Activated naive CD8-positive, alpha-beta T cell treated with anti-CD3 and anti-CD28 coated beads for 36 hours (primary cell): ENCODE results near the gene GJB5. TPM values are rescaled to one million over a fixed set of nuclear protein-coding genes. Genes with fewer than 3 reads are reported as not detected.
"Not testable (repeated sequence)": the region's sequence is repeated elsewhere in the genome, so short reads cannot be mapped to it uniquely, and the experiment has no call there.

Source experiments
- DNase-seq: peaks from one replicate; pipeline ENCODE4 v3.0.0; 2021
- H3K27ac Mint-ChIP-seq: one replicate; pipeline ENCODE4 v1.8.0; 2022; ENCODE audit warnings: mild to moderate bottlenecking, moderate library complexity, mixed read lengths
- H3K27me3 Mint-ChIP-seq: one replicate; pipeline ENCODE4 v1.8.0; 2022; ENCODE audit warnings: mild to moderate bottlenecking, mixed read lengths
- H3K36me3 Mint-ChIP-seq: one replicate; pipeline ENCODE4 v1.8.0; 2021; ENCODE audit warnings: mild to moderate bottlenecking, mixed read lengths
- H3K4me1 Mint-ChIP-seq: one replicate; pipeline ENCODE4 v1.8.0; 2021; ENCODE audit warnings: mixed read lengths
- H3K4me3 Mint-ChIP-seq: one replicate; pipeline ENCODE4 v1.8.0; 2022; ENCODE audit warnings: mild to moderate bottlenecking, moderate library complexity, mixed read lengths
- H3K9me3 Mint-ChIP-seq: one replicate; pipeline ENCODE4 v1.8.0; 2022; ENCODE audit warnings: mixed read lengths
- total RNA-seq, 2 experiments: library from RNA; stranded (reverse); gene quantifications; one replicate each; pipeline ENCODE4 v1.2.3, GENCODE V29; 2021

The GJB5 gene
- total RNA-seq, 2 experiments from 2014 or later = not detected

- Mint-ChIP-seq H3K9me3 (no peaks in the 10 kb centered on the region), H3K27ac (no peak overlapping the region), H3K4me1 (no peaks in the 10 kb centered on the region), H3K4me3 (no peak overlapping the region), H3K27me3 (no peaks in the 10 kb centered on the region), H3K36me3 (no peaks in the 10 kb centered on the region)
- DNase-seq = no peak
These were observed 2.5 kb downstream of the GJB5 start for GRCh38 chr1:34757386-34757785.

- DNase-seq = no peak
- no peak overlapping the region for H3K27ac Mint-ChIP-seq
- H3K4me3 Mint-ChIP-seq = no peak overlapping the region
- H3K36me3 Mint-ChIP-seq = no peaks in the 10 kb centered on the region
- H3K9me3 Mint-ChIP-seq = no peaks in the 10 kb centered on the region
- H3K27me3 Mint-ChIP-seq = peaks cover 5% of the 10 kb centered on the region
- H3K4me1 Mint-ChIP-seq = no peaks in the 10 kb centered on the region
These were observed 3.9 kb downstream of the GJB5 start for GRCh38 chr1:34758751-34759150.

- H3K4me1 Mint-ChIP-seq = no peaks in the 10 kb centered on the region
- H3K9me3 Mint-ChIP-seq = no peaks in the 10 kb centered on the region
- DNase-seq = no peak
- H3K27me3 Mint-ChIP-seq = peaks cover 5% of the 10 kb centered on the region
- no peak within 1 kb of the TSS for H3K4me3 Mint-ChIP-seq
- H3K27ac Mint-ChIP-seq = no peak within 1 kb of the TSS
- no peaks in the 10 kb centered on the region for H3K36me3 Mint-ChIP-seq
These were observed 4.9 kb downstream of the GJB5 start, which contains the start of gene GJB4 for GRCh38 chr1:34759503-34760357. GJB4 (plus strand) TSS chr1:34759740; CDS start chr1:34761255, 1,515 bp downstream.

- Mint-ChIP-seq H3K27ac (no peak overlapping the region), H3K27me3 (peaks cover 5% of the 10 kb centered on the region), H3K9me3 (no peaks in the 10 kb centered on the region), H3K4me1 (no peaks in the 10 kb centered on the region), H3K36me3 (no peaks in the 10 kb centered on the region), H3K4me3 (no peak overlapping the region)
- no peak for DNase-seq
These were observed 6.4 kb downstream of the GJB5 start for GRCh38 chr1:34761176-34761761.

GRCh38 chr1:34761776-34762307, 7.0 kb downstream of the GJB5 start:
- Mint-ChIP-seq H3K4me3 (no peak overlapping the region), H3K4me1 (no peaks in the 10 kb centered on the region), H3K27ac (no peak overlapping the region), H3K27me3 (peaks cover 5% of the 10 kb centered on the region), H3K9me3 (no peaks in the 10 kb centered on the region), H3K36me3 (no peaks in the 10 kb centered on the region)
- DNase-seq = no peak

- peaks cover 5% of the 10 kb centered on the region for H3K27me3 Mint-ChIP-seq
- no peaks in the 10 kb centered on the region for H3K4me1 Mint-ChIP-seq
- no peak for DNase-seq
- no peak overlapping the region for H3K27ac Mint-ChIP-seq
- H3K36me3 Mint-ChIP-seq = no peaks in the 10 kb centered on the region
- H3K4me3 Mint-ChIP-seq = no peak overlapping the region
- no peaks in the 10 kb centered on the region for H3K9me3 Mint-ChIP-seq
These were observed 7.8 kb downstream of the GJB5 start for GRCh38 chr1:34762474-34763141.

- Mint-ChIP-seq H3K4me3 (no peak overlapping the region), H3K36me3 (no peaks in the 10 kb centered on the region), H3K4me1 (no peaks in the 10 kb centered on the region), H3K27me3 (peaks cover 5% of the 10 kb centered on the region), H3K9me3 (no peaks in the 10 kb centered on the region), H3K27ac (no peak overlapping the region)
- no peak for DNase-seq
These were observed 8.4 kb downstream of the GJB5 start for GRCh38 chr1:34763142-34763781.

- Mint-ChIP-seq H3K27me3 (no peaks in the 10 kb centered on the region), H3K27ac (no peak overlapping the region), H3K9me3 (no peaks in the 10 kb centered on the region), H3K4me3 (no peak overlapping the region), H3K4me1 (no peaks in the 10 kb centered on the region), H3K36me3 (no peaks in the 10 kb centered on the region)
- no peak for DNase-seq
These were observed 14.0 kb downstream of the GJB5 start for GRCh38 chr1:34768856-34769255.

GRCh38 chr1:34770891-34771504, 16.2 kb downstream of the GJB5 start:
- H3K9me3 Mint-ChIP-seq = no peaks in the 10 kb centered on the region
- no peaks in the 10 kb centered on the region for H3K27me3 Mint-ChIP-seq
- H3K27ac Mint-ChIP-seq = no peak overlapping the region
- no peaks in the 10 kb centered on the region for H3K36me3 Mint-ChIP-seq
- DNase-seq = no peak
- no peak overlapping the region for H3K4me3 Mint-ChIP-seq
- H3K4me1 Mint-ChIP-seq = no peaks in the 10 kb centered on the region

- no peaks in the 10 kb centered on the region for H3K9me3 Mint-ChIP-seq
- H3K27ac Mint-ChIP-seq = no peak overlapping the region
- no peaks in the 10 kb centered on the region for H3K4me1 Mint-ChIP-seq
- no peaks in the 10 kb centered on the region for H3K36me3 Mint-ChIP-seq
- DNase-seq = no peak
- no peak overlapping the region for H3K4me3 Mint-ChIP-seq
- H3K27me3 Mint-ChIP-seq = no peaks in the 10 kb centered on the region
These were observed 16.9 kb downstream of the GJB5 start for GRCh38 chr1:34771573-34772371.

- H3K36me3 Mint-ChIP-seq, H3K4me1 Mint-ChIP-seq, H3K9me3 Mint-ChIP-seq, H3K27me3 Mint-ChIP-seq, H3K27ac Mint-ChIP-seq, DNase-seq, H3K4me3 Mint-ChIP-seq: not testable (repeated sequence)
These were observed 18.3 kb downstream of the GJB5 start for GRCh38 chr1:34773114-34773513.

- Mint-ChIP-seq H3K27me3 (peaks cover 10% of the 10 kb centered on the region), H3K27ac (no peak overlapping the region), H3K9me3 (no peaks in the 10 kb centered on the region), H3K4me3 (no peak overlapping the region), H3K4me1 (no peaks in the 10 kb centered on the region), H3K36me3 (no peaks in the 10 kb centered on the region)
- DNase-seq = no peak
These were observed 20.1 kb downstream of the GJB5 start for GRCh38 chr1:34774957-34775356.

- Mint-ChIP-seq H3K27ac (no peak overlapping the region), H3K9me3 (no peaks in the 10 kb centered on the region), H3K27me3 (peaks cover 20% of the 10 kb centered on the region), H3K36me3 (no peaks in the 10 kb centered on the region), H3K4me1 (no peaks in the 10 kb centered on the region), H3K4me3 (no peak overlapping the region)
- no peak for DNase-seq
These were observed 22.1 kb downstream of the GJB5 start for GRCh38 chr1:34776911-34777310.
